Measurements from ENCODE around the gene OSER1.
"Not testable (repeated sequence)": the region's sequence is repeated elsewhere in the genome, so short reads cannot be mapped to it uniquely, and the experiment has no call there.

The OSER1 gene

GRCh38 chr20:44199877-44200276 is 10.7 kb downstream of the OSER1 start:
- DNase-seq: no peak

- no peak for DNase-seq
These were observed 11.7 kb downstream of the OSER1 start for GRCh38 chr20:44198872-44199271.

- no peak for DNase-seq
These were observed 14.3 kb downstream of the OSER1 start for GRCh38 chr20:44196271-44196670.

- DNase-seq: no peak
These were observed 15.0 kb downstream of the OSER1 start for GRCh38 chr20:44195605-44196004.

- DNase-seq: no peak
These were observed 16.8 kb downstream of the OSER1 start for GRCh38 chr20:44193801-44194200.

- not testable (repeated sequence) for DNase-seq
These were observed 18.9 kb downstream of the OSER1 start for GRCh38 chr20:44191640-44192039.

GRCh38 chr20:44190197-44190852 is 20.2 kb downstream of the OSER1 start:
- peak; percentile 46 for DNase-seq

GRCh38 chr20:44188752-44189151 is 21.8 kb downstream of the OSER1 start:
- no peak for DNase-seq

- DNase-seq: no peak
These were observed 22.5 kb downstream of the OSER1 start for GRCh38 chr20:44187772-44188709.

- no peak for DNase-seq
These were observed 23.4 kb downstream of the OSER1 start, which contains the start of gene JPH2 for GRCh38 chr20:44187054-44187771. Gene JPH2 (minus strand): TSS chr20:44187188. CDS start chr20:44186705, 483 bp downstream.

- DNase-seq: no peak
These were observed 23.9 kb downstream of the OSER1 start for GRCh38 chr20:44186674-44187053.

GRCh38 chr20:44186201-44186600 is 24.4 kb downstream of the OSER1 start:
- DNase-seq: no peak

- DNase-seq: no peak
These were observed 25.0 kb downstream of the OSER1 start for GRCh38 chr20:44185574-44185973.

GRCh38 chr20:44183282-44183681 is 27.3 kb downstream of the OSER1 start:
- DNase-seq: no peak

- DNase-seq: no peak
These were observed 27.7 kb downstream of the OSER1 start for GRCh38 chr20:44182863-44183262.

GRCh38 chr20:44182135-44182765 is 28.3 kb downstream of the OSER1 start:
- DNase-seq: no peak

GRCh38 chr20:44181611-44182010 is 29.0 kb downstream of the OSER1 start:
- no peak for DNase-seq

GRCh38 chr20:44180814-44181213 is 29.8 kb downstream of the OSER1 start:
- DNase-seq: no peak

- no peak for DNase-seq
These were observed 33.6 kb downstream of the OSER1 start for GRCh38 chr20:44176833-44177534.

GRCh38 chr20:44174996-44175765 is 35.4 kb downstream of the OSER1 start:
- DNase-seq: no peak

GRCh38 chr20:44173846-44174245 is 36.7 kb downstream of the OSER1 start:
- DNase-seq: no peak
